ENCODE results near the gene PEX14. TPM values are rescaled to one million over a fixed set of nuclear protein-coding genes. Genes with fewer than 3 reads are reported as not detected.

PEX14 gene
- total and polyA plus RNA-seq, 9 of the 15 experiments (the other 6 are each of a cell fraction or from before 2014, with no cell fraction given), result 2.6 to 45.7 (median 22.7) TPM

DNA sequence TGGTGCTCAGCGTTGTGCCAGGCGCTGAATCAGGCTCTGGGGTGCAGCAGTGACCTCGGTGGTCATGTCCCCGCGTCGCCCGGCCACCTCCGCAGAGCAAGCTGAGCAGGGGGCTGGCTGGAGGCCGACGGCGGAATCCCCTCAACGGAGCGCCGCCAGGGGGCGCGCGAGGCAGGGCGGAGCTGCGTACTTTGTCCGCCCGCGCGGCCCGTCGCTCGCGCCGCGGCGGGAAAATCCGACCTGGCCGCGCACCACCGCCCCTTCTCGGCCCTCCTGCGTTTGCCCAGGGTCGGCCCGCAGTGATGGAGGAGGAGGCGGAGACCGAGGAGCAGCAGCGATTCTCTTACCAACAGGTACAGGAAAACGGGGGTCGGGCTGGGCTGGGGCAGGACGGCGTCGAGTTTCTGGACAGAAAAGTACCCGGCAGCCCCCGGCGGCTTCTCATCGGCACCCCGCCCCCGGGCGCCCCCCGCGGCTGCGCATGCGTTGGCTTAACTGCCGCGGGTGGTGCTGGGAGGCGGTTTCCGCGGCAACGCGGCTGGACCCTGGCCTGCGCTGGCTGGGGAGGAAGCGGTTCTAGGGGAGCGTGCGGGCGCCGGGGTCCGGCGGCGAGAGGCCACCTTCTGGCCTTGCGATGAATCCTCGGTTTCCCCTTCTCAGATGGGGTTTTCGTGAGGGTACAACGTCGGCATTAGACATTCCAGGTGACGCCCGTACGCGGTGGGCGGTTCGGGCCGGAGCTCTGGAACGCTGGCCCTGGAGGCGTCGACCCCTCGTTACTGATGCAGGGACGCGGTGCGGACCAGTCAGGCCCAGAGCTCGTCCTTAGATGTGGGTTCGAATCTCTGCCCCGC is 44.3 kb upstream of the PEX14 start, which contains the start of gene CENPS (continued):
- TF ChIP-seq, protein P1, sequence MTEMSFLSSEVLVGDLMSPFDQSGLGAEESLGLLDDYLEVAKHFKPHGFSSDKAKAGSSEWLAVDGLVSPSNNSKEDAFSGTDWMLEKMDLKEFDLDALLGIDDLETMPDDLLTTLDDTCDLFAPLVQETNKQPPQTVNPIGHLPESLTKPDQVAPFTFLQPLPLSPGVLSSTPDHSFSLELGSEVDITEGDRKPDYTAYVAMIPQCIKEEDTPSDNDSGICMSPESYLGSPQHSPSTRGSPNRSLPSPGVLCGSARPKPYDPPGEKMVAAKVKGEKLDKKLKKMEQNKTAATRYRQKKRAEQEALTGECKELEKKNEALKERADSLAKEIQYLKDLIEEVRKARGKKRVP (CRISPR knock-in tag; IDR thresholded peaks at IDR 0.05), result peak; percentile 31; the same call in 1 of the 2 replicates
- TF ChIP-seq, protein P2, sequence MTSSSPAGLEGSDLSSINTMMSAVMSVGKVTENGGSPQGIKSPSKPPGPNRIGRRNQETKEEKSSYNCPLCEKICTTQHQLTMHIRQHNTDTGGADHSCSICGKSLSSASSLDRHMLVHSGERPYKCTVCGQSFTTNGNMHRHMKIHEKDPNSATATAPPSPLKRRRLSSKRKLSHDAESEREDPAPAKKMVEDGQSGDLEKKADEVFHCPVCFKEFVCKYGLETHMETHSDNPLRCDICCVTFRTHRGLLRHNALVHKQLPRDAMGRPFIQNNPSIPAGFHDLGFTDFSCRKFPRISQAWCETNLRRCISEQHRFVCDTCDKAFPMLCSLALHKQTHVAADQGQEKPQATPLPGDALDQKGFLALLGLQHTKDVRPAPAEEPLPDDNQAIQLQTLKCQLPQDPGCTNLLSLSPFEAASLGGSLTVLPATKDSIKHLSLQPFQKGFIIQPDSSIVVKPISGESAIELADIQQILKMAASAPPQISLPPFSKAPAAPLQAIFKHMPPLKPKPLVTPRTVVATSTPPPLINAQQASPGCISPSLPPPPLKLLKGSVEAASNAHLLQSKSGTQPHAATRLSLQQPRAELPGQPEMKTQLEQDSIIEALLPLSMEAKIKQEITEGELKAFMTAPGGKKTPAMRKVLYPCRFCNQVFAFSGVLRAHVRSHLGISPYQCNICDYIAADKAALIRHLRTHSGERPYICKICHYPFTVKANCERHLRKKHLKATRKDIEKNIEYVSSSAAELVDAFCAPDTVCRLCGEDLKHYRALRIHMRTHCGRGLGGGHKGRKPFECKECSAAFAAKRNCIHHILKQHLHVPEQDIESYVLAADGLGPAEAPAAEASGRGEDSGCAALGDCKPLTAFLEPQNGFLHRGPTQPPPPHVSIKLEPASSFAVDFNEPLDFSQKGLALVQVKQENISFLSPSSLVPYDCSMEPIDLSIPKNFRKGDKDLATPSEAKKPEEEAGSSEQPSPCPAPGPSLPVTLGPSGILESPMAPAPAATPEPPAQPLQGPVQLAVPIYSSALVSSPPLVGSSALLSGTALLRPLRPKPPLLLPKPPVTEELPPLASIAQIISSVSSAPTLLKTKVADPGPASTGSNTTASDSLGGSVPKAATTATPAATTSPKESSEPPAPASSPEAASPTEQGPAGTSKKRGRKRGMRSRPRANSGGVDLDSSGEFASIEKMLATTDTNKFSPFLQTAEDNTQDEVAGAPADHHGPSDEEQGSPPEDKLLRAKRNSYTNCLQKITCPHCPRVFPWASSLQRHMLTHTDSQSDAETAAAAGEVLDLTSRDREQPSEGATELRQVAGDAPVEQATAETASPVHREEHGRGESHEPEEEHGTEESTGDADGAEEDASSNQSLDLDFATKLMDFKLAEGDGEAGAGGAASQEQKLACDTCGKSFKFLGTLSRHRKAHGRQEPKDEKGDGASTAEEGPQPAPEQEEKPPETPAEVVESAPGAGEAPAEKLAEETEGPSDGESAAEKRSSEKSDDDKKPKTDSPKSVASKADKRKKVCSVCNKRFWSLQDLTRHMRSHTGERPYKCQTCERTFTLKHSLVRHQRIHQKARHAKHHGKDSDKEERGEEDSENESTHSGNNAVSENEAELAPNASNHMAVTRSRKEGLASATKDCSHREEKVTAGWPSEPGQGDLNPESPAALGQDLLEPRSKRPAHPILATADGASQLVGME (CRISPR knock-in tag; IDR thresholded peaks at IDR 0.05), result peak; percentile 89
- TF ChIP-seq, protein P3, sequence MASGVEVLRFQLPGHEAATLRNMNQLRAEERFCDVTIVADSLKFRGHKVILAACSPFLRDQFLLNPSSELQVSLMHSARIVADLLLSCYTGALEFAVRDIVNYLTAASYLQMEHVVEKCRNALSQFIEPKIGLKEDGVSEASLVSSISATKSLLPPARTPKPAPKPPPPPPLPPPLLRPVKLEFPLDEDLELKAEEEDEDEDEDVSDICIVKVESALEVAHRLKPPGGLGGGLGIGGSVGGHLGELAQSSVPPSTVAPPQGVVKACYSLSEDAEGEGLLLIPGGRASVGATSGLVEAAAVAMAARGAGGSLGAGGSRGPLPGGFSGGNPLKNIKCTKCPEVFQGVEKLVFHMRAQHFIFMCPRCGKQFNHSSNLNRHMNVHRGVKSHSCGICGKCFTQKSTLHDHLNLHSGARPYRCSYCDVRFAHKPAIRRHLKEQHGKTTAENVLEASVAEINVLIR (CRISPR knock-in tag; IDR thresholded peaks at IDR 0.05), result peak; percentile 56; the same call in 1 of the 2 replicates
- TF ChIP-seq HDAC8 (tag; IDR thresholded peaks at IDR 0.05), result peak; percentile 91
- TF ChIP-seq, protein P4, sequence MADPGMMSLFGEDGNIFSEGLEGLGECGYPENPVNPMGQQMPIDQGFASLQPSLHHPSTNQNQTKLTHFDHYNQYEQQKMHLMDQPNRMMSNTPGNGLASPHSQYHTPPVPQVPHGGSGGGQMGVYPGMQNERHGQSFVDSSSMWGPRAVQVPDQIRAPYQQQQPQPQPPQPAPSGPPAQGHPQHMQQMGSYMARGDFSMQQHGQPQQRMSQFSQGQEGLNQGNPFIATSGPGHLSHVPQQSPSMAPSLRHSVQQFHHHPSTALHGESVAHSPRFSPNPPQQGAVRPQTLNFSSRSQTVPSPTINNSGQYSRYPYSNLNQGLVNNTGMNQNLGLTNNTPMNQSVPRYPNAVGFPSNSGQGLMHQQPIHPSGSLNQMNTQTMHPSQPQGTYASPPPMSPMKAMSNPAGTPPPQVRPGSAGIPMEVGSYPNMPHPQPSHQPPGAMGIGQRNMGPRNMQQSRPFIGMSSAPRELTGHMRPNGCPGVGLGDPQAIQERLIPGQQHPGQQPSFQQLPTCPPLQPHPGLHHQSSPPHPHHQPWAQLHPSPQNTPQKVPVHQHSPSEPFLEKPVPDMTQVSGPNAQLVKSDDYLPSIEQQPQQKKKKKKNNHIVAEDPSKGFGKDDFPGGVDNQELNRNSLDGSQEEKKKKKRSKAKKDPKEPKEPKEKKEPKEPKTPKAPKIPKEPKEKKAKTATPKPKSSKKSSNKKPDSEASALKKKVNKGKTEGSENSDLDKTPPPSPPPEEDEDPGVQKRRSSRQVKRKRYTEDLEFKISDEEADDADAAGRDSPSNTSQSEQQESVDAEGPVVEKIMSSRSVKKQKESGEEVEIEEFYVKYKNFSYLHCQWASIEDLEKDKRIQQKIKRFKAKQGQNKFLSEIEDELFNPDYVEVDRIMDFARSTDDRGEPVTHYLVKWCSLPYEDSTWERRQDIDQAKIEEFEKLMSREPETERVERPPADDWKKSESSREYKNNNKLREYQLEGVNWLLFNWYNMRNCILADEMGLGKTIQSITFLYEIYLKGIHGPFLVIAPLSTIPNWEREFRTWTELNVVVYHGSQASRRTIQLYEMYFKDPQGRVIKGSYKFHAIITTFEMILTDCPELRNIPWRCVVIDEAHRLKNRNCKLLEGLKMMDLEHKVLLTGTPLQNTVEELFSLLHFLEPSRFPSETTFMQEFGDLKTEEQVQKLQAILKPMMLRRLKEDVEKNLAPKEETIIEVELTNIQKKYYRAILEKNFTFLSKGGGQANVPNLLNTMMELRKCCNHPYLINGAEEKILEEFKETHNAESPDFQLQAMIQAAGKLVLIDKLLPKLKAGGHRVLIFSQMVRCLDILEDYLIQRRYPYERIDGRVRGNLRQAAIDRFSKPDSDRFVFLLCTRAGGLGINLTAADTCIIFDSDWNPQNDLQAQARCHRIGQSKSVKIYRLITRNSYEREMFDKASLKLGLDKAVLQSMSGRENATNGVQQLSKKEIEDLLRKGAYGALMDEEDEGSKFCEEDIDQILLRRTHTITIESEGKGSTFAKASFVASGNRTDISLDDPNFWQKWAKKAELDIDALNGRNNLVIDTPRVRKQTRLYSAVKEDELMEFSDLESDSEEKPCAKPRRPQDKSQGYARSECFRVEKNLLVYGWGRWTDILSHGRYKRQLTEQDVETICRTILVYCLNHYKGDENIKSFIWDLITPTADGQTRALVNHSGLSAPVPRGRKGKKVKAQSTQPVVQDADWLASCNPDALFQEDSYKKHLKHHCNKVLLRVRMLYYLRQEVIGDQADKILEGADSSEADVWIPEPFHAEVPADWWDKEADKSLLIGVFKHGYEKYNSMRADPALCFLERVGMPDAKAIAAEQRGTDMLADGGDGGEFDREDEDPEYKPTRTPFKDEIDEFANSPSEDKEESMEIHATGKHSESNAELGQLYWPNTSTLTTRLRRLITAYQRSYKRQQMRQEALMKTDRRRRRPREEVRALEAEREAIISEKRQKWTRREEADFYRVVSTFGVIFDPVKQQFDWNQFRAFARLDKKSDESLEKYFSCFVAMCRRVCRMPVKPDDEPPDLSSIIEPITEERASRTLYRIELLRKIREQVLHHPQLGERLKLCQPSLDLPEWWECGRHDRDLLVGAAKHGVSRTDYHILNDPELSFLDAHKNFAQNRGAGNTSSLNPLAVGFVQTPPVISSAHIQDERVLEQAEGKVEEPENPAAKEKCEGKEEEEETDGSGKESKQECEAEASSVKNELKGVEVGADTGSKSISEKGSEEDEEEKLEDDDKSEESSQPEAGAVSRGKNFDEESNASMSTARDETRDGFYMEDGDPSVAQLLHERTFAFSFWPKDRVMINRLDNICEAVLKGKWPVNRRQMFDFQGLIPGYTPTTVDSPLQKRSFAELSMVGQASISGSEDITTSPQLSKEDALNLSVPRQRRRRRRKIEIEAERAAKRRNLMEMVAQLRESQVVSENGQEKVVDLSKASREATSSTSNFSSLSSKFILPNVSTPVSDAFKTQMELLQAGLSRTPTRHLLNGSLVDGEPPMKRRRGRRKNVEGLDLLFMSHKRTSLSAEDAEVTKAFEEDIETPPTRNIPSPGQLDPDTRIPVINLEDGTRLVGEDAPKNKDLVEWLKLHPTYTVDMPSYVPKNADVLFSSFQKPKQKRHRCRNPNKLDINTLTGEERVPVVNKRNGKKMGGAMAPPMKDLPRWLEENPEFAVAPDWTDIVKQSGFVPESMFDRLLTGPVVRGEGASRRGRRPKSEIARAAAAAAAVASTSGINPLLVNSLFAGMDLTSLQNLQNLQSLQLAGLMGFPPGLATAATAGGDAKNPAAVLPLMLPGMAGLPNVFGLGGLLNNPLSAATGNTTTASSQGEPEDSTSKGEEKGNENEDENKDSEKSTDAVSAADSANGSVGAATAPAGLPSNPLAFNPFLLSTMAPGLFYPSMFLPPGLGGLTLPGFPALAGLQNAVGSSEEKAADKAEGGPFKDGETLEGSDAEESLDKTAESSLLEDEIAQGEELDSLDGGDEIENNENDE (IDR thresholded peaks at IDR 0.05; ENCODE audit: low read depth, low read length), result no peak
- no peak for TF ChIP-seq ZFPM2 (CRISPR knock-in tag; IDR thresholded peaks at IDR 0.05)
